ENCODE data around the gene DOCK11. TPM values are rescaled to one million over a fixed set of nuclear protein-coding genes. Genes with fewer than 3 reads are reported as not detected.

The DOCK11 gene
- total RNA-seq, 1 donor from 2014 or later, result 23.0 TPM

DNA sequence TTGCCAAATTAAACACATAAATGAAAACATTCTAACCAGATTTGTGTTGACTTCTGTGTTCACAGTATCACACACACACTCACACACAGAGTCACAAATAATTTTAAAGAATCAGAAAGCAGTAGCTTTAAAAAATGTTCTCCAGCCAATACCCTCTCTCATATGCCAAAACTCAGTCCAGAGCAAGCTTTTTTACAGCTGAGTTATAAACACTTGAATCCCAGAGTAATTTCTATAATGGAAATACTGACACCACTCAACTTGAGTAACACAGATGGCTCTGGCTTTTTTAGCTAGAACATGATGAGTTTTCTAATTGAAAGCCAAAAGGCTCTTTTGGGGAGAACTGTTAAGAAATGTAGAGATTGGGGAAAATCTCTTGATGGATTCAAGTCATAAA is 100.8 kb downstream of the DOCK11 start:
- peak overlapping the region; percentile 44 to 65 for H3K27ac ChIP-seq
- intact Hi-C loops (cut with DNase I), result no loop called here
- DNase-seq (ENCODE audit: low spot score in 2 of 2), result no peak
- no peaks in the 10 kb centered on the region for H3K27me3 ChIP-seq
- no peaks in the 10 kb centered on the region for H3K9me3 ChIP-seq
- no peaks in the 10 kb centered on the region for H3K36me3 ChIP-seq
- TF ChIP-seq, protein P1, sequence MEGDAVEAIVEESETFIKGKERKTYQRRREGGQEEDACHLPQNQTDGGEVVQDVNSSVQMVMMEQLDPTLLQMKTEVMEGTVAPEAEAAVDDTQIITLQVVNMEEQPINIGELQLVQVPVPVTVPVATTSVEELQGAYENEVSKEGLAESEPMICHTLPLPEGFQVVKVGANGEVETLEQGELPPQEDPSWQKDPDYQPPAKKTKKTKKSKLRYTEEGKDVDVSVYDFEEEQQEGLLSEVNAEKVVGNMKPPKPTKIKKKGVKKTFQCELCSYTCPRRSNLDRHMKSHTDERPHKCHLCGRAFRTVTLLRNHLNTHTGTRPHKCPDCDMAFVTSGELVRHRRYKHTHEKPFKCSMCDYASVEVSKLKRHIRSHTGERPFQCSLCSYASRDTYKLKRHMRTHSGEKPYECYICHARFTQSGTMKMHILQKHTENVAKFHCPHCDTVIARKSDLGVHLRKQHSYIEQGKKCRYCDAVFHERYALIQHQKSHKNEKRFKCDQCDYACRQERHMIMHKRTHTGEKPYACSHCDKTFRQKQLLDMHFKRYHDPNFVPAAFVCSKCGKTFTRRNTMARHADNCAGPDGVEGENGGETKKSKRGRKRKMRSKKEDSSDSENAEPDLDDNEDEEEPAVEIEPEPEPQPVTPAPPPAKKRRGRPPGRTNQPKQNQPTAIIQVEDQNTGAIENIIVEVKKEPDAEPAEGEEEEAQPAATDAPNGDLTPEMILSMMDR (IDR thresholded peaks at IDR 0.05), result no peak
- no peak overlapping the region for H3K4me3 ChIP-seq
- peaks cover 0 to 5% of the 10 kb centered on the region in 2 donors for H3K4me1 ChIP-seq

DNA sequence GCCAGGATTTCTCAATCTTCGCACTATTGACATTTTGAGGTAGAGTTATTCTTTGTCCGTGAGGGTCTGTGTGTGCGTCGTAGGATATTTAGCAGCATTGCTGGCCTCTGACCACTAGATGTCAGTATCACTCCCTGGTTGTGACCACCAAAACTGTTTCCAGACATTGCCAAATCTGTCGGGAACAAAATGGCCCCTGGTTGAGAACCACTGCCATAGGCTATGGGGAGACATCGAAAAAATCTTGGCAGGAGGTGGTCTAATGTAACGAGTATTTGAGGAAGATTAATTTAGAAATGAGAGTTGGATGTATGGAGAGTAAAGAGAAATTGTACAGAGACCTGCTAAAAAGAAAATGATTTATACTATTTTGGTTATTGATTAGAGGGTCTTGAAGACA is 108.4 kb downstream of the DOCK11 start:
- DNase-seq (ENCODE audit: low spot score in 2 of 2), result peak in 1 of 2 donors; percentile 74
- TF ChIP-seq, protein P1 (IDR thresholded peaks at IDR 0.05), result peak; percentile 57 to 82 (median 74)
- H3K36me3 ChIP-seq, result peaks cover 9 to 12% of the 10 kb centered on the region in 2 donors
- H3K27ac ChIP-seq, result peak overlapping the region; percentile 49 to 58
- peaks cover 0 to 11% of the 10 kb centered on the region in 2 donors for H3K4me1 ChIP-seq
- no peak overlapping the region for H3K4me3 ChIP-seq
- H3K9me3 ChIP-seq, result no peaks in the 10 kb centered on the region
- no peaks in the 10 kb centered on the region for H3K27me3 ChIP-seq
- intact Hi-C loops (cut with DNase I), result loop anchor here (2.0 to 5.0 kb wide), 3 partner anchors 123 to 373 kb away; partner anchors contain the start of gene IL13RA1

DNA sequence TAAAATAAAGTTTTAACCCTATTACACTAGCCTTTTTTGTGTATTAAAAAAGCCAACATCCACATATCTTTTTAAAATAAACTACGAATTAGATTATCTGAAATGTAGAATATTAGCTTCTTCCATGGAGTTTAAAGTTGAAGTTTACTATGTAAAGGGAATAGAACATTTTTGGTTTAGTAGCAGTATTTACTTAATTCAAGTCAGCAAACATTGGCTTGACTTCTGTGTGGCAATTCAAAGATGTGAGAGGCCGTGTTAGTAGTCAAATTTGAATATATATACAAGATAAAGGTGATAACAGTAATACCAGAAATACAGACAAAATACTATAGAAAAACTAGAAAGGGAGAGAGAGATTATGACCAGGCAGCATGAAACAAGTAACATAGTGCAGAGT is 116.7 kb downstream of the DOCK11 start:
- TF ChIP-seq, protein P1 (IDR thresholded peaks at IDR 0.05), result no peak
- no peak for DNase-seq (ENCODE audit: low spot score in 2 of 2)
- no peak overlapping the region for H3K27ac ChIP-seq
- no peaks in the 10 kb centered on the region for H3K4me1 ChIP-seq
- intact Hi-C loops (cut with DNase I), result no loop called here
- no peaks in the 10 kb centered on the region for H3K27me3 ChIP-seq
- no peaks in the 10 kb centered on the region for H3K9me3 ChIP-seq
- H3K36me3 ChIP-seq, result peaks cover 23 to 34% of the 10 kb centered on the region in 2 donors
- no peak overlapping the region for H3K4me3 ChIP-seq

DNA sequence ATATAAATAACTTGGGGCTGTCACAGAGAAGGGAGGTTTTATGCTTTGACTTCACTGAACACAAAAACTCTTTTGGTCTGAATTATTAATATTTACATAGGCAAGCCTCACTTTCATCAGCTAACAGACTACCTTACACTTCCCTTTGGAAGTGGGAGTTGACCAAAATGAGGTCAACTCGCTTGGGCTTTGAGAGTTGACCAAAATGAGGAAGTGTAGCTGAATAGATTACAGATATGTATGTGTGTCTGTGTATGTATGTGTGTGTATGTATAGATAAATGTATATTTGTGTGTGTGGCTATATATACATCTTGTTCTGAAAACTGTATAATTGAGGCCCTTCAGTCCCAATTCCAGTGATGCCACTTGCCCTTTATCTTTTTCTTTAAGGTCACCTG is 118.5 kb downstream of the DOCK11 start:
- no peak overlapping the region for H3K4me3 ChIP-seq
- no peak overlapping the region for H3K27ac ChIP-seq
- no peaks in the 10 kb centered on the region for H3K9me3 ChIP-seq
- DNase-seq (ENCODE audit: low spot score in 2 of 2), result no peak
- H3K36me3 ChIP-seq, result peaks cover 14 to 20% of the 10 kb centered on the region in 2 donors
- intact Hi-C loops (cut with DNase I), result no loop called here
- H3K4me1 ChIP-seq, result no peaks in the 10 kb centered on the region
- TF ChIP-seq, protein P1 (IDR thresholded peaks at IDR 0.05), result no peak
- no peaks in the 10 kb centered on the region for H3K27me3 ChIP-seq

DNA sequence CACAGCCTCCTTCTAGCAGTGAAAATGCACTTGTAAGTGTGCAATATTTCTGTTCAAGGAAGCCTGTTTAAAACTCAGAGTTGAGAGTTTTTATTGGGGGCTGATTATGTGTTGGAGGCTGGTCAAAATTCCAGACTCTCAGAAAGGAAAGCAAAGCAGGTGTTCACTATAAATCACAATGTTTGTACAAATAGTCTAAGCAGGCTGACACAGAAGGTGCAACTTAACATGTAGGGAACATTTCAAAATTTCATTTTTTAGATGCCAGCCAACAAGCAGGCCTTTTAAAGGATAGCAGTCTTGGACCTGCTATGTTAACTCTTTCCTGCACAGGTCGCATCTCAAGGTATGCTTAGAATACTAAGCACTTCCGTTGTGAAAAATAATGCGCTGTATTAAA is 119.5 kb downstream of the DOCK11 start:
- no peaks in the 10 kb centered on the region for H3K27me3 ChIP-seq
- TF ChIP-seq, protein P1 (IDR thresholded peaks at IDR 0.05), result no peak
- DNase-seq (ENCODE audit: low spot score in 2 of 2), result no peak
- intact Hi-C loops (cut with DNase I), result no loop called here
- H3K27ac ChIP-seq, result no peak overlapping the region
- no peaks in the 10 kb centered on the region for H3K4me1 ChIP-seq
- no peak overlapping the region for H3K4me3 ChIP-seq
- H3K9me3 ChIP-seq, result no peaks in the 10 kb centered on the region
- peaks cover 7 to 18% of the 10 kb centered on the region in 2 donors for H3K36me3 ChIP-seq
